ENCODE measurements around the gene ZFP64. TPM values are rescaled to one million over a fixed set of nuclear protein-coding genes. Genes with fewer than 3 reads are reported as not detected.

The ZFP64 gene
- total and polyA plus RNA-seq, 2 donors (not counting 3 experiments of a cell fraction or from before 2014, with no cell fraction given) = 31.7 to 35.4 TPM

DNA sequence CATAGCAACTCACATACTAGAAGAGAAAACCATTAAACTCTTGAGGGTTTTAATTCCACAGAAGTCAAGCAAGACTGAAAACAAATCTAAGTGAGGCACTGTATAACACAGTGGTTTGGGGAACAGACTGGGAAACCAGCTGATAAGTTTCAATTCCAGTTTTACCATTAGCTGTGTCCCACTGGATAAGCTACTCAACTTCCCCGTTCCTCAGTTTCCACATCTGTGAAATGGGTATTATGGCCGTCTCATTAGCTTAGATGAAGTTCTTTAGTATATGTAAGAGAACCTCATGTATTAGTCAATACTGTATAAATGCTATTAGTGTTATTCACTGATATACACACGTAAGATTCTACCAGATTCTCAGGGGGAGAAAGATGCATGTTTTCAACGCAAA lies 89.0 kb downstream of the ZFP64 start:
- peaks cover 41% of the 10 kb centered on the region for H3K79me2 ChIP-seq (ENCODE audit: control insufficient read depth, insufficient read depth, low read length)
- dilution Hi-C loops (cut with MboI; ENCODE audit: extremely low pct_ligation_motif_present, low sequenced_read_pairs) = no loop called here

More for the DNA sequence above, 89.0 kb downstream of the ZFP64 start:
- BruUV-seq (replicated peaks) = no TSS peak
- peaks cover 26% of the 10 kb centered on the region for H3K4me1 ChIP-seq (ENCODE audit: control insufficient read depth, extremely low read depth, insufficient read depth, low read length)
- H3K9me3 ChIP-seq (replicated peaks; ENCODE audit: control insufficient read depth, insufficient read depth, low read length) = no peaks in the 10 kb centered on the region
- TF ChIP-seq POLR2AphosphoS5 (IDR thresholded peaks at IDR 0.05; ENCODE audit: insufficient read depth, low read depth, low read length) (no peak), EZH2 (IDR thresholded peaks at IDR 0.05; ENCODE audit: borderline replicate concordance, low read depth, low read length, severe bottlenecking) (no peak), JUN (IDR thresholded peaks at IDR 0.05; ENCODE audit: borderline replicate concordance, insufficient read depth, insufficient read length, low read depth) (no peak), GATA2 (IDR thresholded peaks at IDR 0.05; ENCODE audit: insufficient read depth, insufficient read length, low read depth, low read length) (no peak), MYC (IDR thresholded peaks at IDR 0.05; ENCODE audit: low read depth, low read length) (no peak), FOS (IDR thresholded peaks at IDR 0.05; ENCODE audit: borderline replicate concordance, insufficient read depth, low read length) (no peak), POLR2A (IDR thresholded peaks at IDR 0.05; ENCODE audit: low read depth, low read length) (no peak)
- TF ChIP-seq, protein P1, sequence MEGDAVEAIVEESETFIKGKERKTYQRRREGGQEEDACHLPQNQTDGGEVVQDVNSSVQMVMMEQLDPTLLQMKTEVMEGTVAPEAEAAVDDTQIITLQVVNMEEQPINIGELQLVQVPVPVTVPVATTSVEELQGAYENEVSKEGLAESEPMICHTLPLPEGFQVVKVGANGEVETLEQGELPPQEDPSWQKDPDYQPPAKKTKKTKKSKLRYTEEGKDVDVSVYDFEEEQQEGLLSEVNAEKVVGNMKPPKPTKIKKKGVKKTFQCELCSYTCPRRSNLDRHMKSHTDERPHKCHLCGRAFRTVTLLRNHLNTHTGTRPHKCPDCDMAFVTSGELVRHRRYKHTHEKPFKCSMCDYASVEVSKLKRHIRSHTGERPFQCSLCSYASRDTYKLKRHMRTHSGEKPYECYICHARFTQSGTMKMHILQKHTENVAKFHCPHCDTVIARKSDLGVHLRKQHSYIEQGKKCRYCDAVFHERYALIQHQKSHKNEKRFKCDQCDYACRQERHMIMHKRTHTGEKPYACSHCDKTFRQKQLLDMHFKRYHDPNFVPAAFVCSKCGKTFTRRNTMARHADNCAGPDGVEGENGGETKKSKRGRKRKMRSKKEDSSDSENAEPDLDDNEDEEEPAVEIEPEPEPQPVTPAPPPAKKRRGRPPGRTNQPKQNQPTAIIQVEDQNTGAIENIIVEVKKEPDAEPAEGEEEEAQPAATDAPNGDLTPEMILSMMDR (IDR thresholded peaks at IDR 0.05; ENCODE audit: extremely low read depth in 1 of 2, insufficient read depth in 1 of 2, low read depth in 1 of 2, low read length in 2 of 2) = no peak
- TF ChIP-seq, protein P2, sequence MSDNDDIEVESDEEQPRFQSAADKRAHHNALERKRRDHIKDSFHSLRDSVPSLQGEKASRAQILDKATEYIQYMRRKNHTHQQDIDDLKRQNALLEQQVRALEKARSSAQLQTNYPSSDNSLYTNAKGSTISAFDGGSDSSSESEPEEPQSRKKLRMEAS (IDR thresholded peaks at IDR 0.05; ENCODE audit: insufficient read depth, insufficient read length) = no peak
- no peak overlapping the region for H2AFZ ChIP-seq (ENCODE audit: low read depth, low read length)
- ChIA-PET POLR2A (no interaction called here), CTCF (interaction anchor here (1.4 kb wide), 1 partner anchor 136 kb away, joined by 6 read pairs; no protein-coding TSS in a partner anchor)
- H3K4me3 ChIP-seq (replicated peaks in 1 of 3; ENCODE audit: insufficient read depth in 1 of 3, low read depth in 1 of 3, low read length in 3 of 3) = no peak overlapping the region
- DNase-seq (ENCODE audit: low read depth, low spot score) = no peak
- H3K4me2 ChIP-seq (ENCODE audit: insufficient read depth, low read length) = no peak overlapping the region
- no peaks in the 10 kb centered on the region for H3K9me1 ChIP-seq (replicated peaks; ENCODE audit: control insufficient read depth, extremely low read depth, insufficient read depth, low read length)
- intact Hi-C loops (cut with micrococcal nuclease) = no loop called here
- H4K20me1 ChIP-seq (replicated peaks; ENCODE audit: control insufficient read depth, extremely low read depth, insufficient read depth, low read length) = no peaks in the 10 kb centered on the region
- H3K9ac ChIP-seq (replicated peaks; ENCODE audit: extremely low read depth, insufficient read depth, low read length) = no peak overlapping the region
- H3K27me3 ChIP-seq (ENCODE audit: control insufficient read depth in 2 of 2, insufficient read depth in 2 of 2, low read length in 2 of 2) = no peaks in the 10 kb centered on the region
- peaks cover 0 to 3% of the 10 kb centered on the region in 2 experiments for H3K36me3 ChIP-seq (ENCODE audit: control insufficient read depth in 2 of 2, extremely low read depth in 1 of 2, insufficient read depth in 2 of 2, low read length in 2 of 2)
- H3K27ac ChIP-seq (ENCODE audit: insufficient read depth, low read depth, low read length) = no peak overlapping the region
- FAIRE-seq = no peak
